ENCODE results near the gene ENKD1.
"Not testable (repeated sequence)": the region's sequence is repeated elsewhere in the genome, so short reads cannot be mapped to it uniquely, and the experiment has no call there.

ENKD1 gene

DNA sequence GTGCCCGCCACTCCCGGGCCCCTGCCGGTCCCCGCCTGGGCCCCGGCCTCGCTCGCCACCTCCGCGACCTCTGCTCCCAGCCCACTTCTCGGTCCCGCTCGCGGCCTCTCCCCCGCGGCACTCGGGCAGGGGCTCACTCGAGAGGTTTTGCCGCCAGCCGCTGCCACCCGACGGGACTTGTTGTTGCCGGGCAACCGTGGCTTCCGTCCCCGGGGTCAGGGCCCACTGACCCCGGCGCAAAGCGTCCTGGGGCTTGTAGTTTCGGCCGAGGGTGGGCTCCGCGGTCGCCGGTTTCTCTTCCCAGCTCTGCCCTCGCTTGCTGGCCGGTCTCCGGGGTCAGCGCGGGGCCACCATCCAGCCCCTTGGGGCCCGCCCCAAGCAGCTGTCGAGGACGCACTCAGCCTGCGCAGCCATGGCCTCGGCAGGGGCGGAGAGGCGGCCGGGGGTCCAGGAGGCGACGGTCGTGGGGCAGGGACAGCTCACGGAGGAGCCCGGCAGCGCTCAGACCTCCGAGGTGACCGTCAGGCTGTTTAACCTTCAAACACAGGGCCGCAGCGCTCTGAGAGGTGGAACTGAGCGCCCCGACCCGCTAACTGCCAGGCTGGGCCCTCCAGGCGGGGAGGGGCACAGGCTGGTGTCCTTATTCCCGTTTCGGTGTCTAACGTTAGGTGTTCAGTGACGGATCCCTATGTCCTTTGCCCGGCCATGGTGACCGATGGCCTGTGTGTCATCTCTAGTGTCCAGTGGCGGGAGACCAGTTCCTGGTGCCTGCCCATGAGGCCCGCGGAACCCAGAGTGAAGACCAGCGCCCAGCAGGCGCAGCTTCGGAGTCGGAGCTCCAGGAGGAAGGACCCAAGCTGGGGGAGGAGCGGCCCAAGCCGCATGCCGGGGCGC is at the start of gene ENKD1, which contains the start of gene C16orf86:
Gene ENKD1, minus strand, starts transcription at position 192 of the 894 bp plus-strand sequence. CDS start 308 bp downstream, outside the sequence.
Gene C16orf86, plus strand, starts transcription at position 256 of the 894 bp plus-strand sequence. Its CDS starts 157 bp downstream, at position 413.
- peak; percentile 93 for DNase-seq (ENCODE audit: low spot score)

GRCh38 chr16:67716097-67716496 is 49.5 kb upstream of the ENKD1 start:
- DNase-seq (ENCODE audit: low spot score): no peak

DNA sequence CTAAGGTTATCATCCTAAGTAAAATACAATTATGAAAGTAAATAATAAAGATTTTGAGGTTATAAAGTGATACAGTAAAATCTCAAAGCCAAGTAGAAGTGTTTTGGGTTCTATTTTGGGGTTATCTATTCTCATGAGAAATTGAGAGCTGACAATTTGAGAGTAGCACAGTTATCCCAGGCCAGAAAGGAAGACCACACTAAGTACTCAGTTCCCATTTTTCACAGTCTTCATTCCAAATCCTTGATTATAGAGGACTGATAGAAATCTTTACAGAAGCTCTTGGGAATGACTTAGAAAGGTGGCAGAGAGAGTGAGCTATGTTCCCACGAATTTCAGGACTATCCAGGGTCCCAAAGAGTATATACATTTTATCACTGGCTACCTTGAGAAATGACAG is 48.0 kb upstream of the ENKD1 start:
- DNase-seq (ENCODE audit: low spot score): no peak

GRCh38 chr16:67713647-67714273 is 47.2 kb upstream of the ENKD1 start:
- DNase-seq (ENCODE audit: low spot score): no peak

GRCh38 chr16:67710607-67711006 is 44.1 kb upstream of the ENKD1 start:
- DNase-seq (ENCODE audit: low spot score): no peak

- DNase-seq (ENCODE audit: low spot score): no peak
Measured at GRCh38 chr16:67709050-67709449, 42.5 kb upstream of the ENKD1 start.

GRCh38 chr16:67708368-67708771 is 41.8 kb upstream of the ENKD1 start:
- no peak for DNase-seq (ENCODE audit: low spot score)

- no peak for DNase-seq (ENCODE audit: low spot score)
Measured at GRCh38 chr16:67707790-67708189, 41.2 kb upstream of the ENKD1 start.

- DNase-seq (ENCODE audit: low spot score): no peak
Measured at GRCh38 chr16:67707210-67707609, 40.7 kb upstream of the ENKD1 start.

DNA sequence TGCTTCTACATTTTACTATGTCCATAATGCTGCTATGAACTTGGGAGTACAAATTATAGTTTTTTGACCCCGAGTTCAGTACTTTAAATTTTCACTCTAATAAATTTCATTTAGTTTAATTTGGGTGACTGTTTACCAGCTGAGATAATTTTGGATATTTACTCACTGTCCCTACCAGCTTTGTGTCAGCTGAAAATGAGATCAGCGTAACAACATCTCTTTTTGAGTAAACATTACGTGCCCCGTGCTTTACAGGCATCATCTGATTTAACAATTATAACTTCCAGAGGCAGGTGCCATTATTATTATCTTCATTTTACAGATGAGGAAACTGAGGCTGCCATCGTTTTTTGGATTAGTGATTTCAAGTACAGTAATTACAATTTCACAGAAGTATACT is 37.6 kb upstream of the ENKD1 start:
- DNase-seq (ENCODE audit: low spot score): no peak

- DNase-seq (ENCODE audit: low spot score): no peak
Measured at GRCh38 chr16:67703626-67704025, 37.1 kb upstream of the ENKD1 start.

DNA sequence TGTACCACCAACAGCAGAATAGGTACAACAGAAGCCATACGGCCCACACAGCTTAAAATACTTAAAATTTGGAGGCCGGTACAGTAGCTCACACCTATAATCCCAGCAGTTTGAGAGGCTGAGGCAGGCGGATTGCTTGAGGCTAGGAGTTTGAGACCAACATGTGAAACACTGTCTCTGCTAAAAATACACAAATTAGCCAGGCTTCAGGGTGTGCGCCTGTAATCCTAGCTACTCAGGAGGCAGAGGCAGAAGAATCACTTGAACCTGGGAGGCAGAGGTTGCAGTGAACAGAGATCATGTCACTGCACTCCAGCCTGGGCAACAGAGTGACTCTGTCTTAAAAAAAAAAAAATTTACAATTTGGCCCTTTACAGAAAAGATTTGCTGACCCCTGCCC is 35.6 kb upstream of the ENKD1 start:
- DNase-seq (ENCODE audit: low spot score): no peak

DNA sequence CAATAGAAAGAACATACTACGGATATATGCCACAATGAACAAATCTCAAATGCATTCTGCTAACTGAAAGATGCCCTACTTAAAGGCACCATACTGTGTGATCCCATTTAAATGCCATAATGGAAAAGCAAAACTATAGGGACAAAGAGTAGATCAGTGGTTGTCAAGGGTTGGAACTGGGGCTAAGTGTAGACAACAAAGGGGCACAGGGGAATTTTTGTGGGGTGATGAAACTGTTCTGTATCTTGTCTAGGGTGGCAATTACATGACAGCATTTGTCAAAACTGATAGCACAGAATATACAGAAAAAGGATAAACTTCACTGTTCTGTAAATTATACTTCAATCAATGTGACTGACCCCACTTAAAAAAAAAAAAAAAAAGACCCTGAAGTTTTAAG is 34.9 kb upstream of the ENKD1 start:
- no peak for DNase-seq (ENCODE audit: low spot score)

GRCh38 chr16:67699265-67699664 is 32.7 kb upstream of the ENKD1 start:
- no peak for DNase-seq (ENCODE audit: low spot score)

DNA sequence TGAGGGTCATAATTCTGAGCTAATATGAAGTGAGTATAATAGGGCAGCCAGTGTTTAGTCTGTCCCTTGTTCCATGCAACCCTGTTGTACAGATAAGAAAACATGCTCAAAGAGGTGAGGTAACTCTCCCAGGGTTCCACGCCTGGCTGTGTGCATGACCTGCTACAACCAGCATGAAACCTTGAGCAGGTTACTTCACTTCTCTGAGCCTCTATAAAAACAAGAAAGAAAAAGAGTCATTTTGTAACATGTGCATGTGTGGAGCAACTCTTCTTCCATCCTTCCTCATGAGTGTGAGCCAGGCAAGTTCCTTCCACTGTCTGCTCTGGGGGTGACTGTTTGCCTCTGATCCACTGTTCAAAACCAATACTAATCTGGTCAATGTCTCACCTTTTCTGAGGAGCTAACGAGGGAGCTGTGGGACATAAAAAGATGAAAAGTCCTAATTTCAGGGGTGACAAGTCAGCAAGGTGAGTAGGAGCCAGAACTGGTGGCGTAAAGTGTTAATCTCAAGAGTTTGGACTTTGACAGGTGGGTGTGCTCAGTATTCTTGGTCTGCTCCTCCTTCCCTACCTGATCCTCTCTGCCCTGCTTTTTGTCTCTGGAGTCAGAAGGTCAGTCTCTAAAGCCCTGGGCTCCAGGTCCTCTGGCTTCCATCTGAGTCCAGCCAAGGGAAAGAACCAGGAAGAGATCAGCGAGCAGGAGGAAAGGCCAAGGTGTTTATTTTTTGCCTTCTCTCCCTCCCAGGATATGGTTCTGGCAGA is 31.1 kb upstream of the ENKD1 start:
- no peak for DNase-seq (ENCODE audit: low spot score)

DNA sequence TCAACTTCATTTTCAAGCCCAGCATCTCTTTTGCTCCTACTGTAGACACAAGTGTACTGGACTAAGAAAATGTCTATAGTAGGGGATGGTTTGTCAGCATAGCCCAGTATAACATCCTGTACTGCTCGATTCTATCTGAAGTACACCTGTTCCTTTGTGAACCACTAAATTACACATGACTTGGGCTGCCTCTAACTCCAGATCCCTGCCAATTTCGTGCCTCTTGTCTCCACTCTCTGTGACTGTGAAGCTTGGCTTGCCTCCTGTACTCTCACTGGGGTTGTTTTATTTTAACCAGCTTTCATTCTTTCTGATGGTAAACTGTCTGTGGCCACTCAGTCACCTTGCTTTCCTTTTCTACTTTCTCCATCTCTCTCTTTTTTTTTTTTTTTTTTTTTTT is 28.1 kb upstream of the ENKD1 start:
- no peak for DNase-seq (ENCODE audit: low spot score)

- DNase-seq (ENCODE audit: low spot score): not testable (repeated sequence)
Measured at GRCh38 chr16:67693517-67694285, 27.2 kb upstream of the ENKD1 start.

DNA sequence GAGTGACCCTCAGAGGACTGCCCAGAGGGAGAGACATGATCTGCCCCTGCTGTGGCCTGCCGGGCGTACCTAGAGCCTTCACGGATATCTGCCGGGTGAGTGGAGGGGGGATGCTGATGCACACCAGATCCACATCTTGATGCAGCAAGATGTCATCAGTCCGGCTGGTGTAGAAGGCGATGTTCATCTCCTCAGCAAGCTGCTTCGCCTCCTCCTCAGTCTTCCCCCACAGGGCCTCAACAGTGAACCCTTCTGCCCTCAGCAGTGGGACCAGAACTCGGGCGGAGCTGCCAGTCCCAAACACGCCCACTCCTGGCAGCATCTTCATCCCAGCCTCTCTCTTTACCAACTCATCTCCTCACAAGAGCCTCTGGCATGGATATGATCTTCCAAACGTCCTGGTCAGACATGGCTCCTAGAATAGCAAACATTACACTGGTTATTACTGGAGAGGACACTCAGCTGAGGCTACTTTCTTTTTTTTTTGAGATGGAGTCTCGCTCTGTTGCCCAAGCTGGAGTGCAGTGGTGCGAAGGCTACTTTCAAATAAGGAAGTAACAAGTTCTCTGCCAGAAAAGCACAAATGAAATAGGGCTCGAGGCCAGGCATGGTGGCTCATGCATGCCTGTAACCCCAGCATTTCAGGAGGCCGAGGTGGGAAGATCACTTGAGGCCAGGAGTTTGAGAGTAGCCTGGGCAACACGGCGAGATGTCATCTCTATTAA is 19.0 kb upstream of the ENKD1 start:
- DNase-seq (ENCODE audit: low spot score): peak; percentile 65

GRCh38 chr16:67683767-67684166 is 17.2 kb upstream of the ENKD1 start:
- DNase-seq (ENCODE audit: low spot score): no peak

- DNase-seq (ENCODE audit: low spot score): no peak
Measured at GRCh38 chr16:67679935-67680897, 13.7 kb upstream of the ENKD1 start.

Data from NAMALWA (cell line).